ENCODE results near the gene OTUD3.

DNA sequence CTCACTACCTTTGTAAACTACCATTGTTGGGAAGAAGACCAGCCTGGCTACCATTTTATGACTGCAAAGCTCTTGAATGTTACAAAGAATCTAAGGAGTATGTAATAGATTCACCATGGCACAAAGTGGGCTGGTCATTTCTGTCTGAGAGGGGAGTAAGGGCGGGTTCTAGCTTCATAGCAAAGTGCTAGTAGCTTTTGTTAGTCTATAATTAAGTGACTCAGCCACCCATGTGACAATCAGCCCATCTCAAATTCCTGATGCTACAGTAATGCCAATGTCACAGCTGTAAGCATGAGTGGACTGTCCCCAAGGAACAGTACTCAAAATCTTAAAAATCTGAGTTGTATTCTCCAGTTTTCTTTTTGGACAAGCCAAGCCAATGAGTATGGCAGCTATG lies 15.4 kb upstream of the OTUD3 start:
- TF ChIP-seq, protein P1, sequence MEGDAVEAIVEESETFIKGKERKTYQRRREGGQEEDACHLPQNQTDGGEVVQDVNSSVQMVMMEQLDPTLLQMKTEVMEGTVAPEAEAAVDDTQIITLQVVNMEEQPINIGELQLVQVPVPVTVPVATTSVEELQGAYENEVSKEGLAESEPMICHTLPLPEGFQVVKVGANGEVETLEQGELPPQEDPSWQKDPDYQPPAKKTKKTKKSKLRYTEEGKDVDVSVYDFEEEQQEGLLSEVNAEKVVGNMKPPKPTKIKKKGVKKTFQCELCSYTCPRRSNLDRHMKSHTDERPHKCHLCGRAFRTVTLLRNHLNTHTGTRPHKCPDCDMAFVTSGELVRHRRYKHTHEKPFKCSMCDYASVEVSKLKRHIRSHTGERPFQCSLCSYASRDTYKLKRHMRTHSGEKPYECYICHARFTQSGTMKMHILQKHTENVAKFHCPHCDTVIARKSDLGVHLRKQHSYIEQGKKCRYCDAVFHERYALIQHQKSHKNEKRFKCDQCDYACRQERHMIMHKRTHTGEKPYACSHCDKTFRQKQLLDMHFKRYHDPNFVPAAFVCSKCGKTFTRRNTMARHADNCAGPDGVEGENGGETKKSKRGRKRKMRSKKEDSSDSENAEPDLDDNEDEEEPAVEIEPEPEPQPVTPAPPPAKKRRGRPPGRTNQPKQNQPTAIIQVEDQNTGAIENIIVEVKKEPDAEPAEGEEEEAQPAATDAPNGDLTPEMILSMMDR (conservative IDR thresholded peaks at IDR 0.05) = no peak
- TF ChIP-seq ZFX (IDR thresholded peaks at IDR 0.05) = no peak

Measured in C4-2B (cell line).